RPMI7951 (cell line): ENCODE data around the gene CRABP1. TPM values are rescaled to one million over a fixed set of nuclear protein-coding genes. Genes with fewer than 3 reads are reported as not detected.
A peak's percentile ranks its signal among the peaks of the same experiment; 100 is the strongest.
"Not testable (repeated sequence)": the region's sequence is repeated elsewhere in the genome, so short reads cannot be mapped to it uniquely, and the experiment has no call there.

Experiments used
- DNase-seq: peaks from one replicate; pipeline ENCODE4 v3.0.0-alpha.2; 2012; ENCODE audit warnings: low read depth
- total RNA-seq: library from RNA; depleted of rRNA; stranded (reverse); fragments of >200 nt; shearing (Covaris generic); gene quantifications from 2 replicates; pipeline ENCODE4 v1.2.3, GENCODE V29; 2014

Gene CRABP1
- total RNA-seq, 1 experiment from 2014 or later = not detected

GRCh38 chr15:78374436-78375393 lies 34.6 kb downstream of the CRABP1 start:
- DNase-seq = peak; percentile 58

GRCh38 chr15:78380143-78380542 lies 40.0 kb downstream of the CRABP1 start:
- DNase-seq = not testable (repeated sequence)

GRCh38 chr15:78382114-78382880 lies 42.1 kb downstream of the CRABP1 start:
- no peak for DNase-seq

GRCh38 chr15:78384651-78385050 lies 44.5 kb downstream of the CRABP1 start:
- DNase-seq = no peak

GRCh38 chr15:78387246-78388037 lies 47.3 kb downstream of the CRABP1 start:
- DNase-seq = no peak

- DNase-seq = no peak
Observed at GRCh38 chr15:78388865-78389264, 48.7 kb downstream of the CRABP1 start.

- DNase-seq = peak; percentile 84
Observed at GRCh38 chr15:78389322-78389721, 49.2 kb downstream of the CRABP1 start.

- no peak for DNase-seq
Observed at GRCh38 chr15:78389738-78390137, 49.6 kb downstream of the CRABP1 start.

GRCh38 chr15:78390242-78390641 lies 50.1 kb downstream of the CRABP1 start:
- no peak for DNase-seq

GRCh38 chr15:78390826-78391225 lies 50.7 kb downstream of the CRABP1 start:
- DNase-seq = peak; percentile 90

GRCh38 chr15:78391781-78392180 lies 51.6 kb downstream of the CRABP1 start:
- no peak for DNase-seq

GRCh38 chr15:78392430-78392829 lies 52.3 kb downstream of the CRABP1 start:
- DNase-seq = no peak

GRCh38 chr15:78393137-78393536 lies 53.0 kb downstream of the CRABP1 start:
- DNase-seq = no peak

- no peak for DNase-seq
Observed at GRCh38 chr15:78394026-78394425, 53.9 kb downstream of the CRABP1 start.

GRCh38 chr15:78394981-78395616 lies 54.9 kb downstream of the CRABP1 start:
- no peak for DNase-seq

- no peak for DNase-seq
Observed at GRCh38 chr15:78396186-78396814, 56.1 kb downstream of the CRABP1 start.

- DNase-seq = peak; percentile 19
Observed at GRCh38 chr15:78396976-78397375, 56.8 kb downstream of the CRABP1 start.

- no peak for DNase-seq
Observed at GRCh38 chr15:78397382-78397781, 57.2 kb downstream of the CRABP1 start.
